GM18502 (cell line): ENCODE results near the gene ARL5C.
A peak's percentile ranks its signal among the peaks of the same experiment; 100 is the strongest.
"Not testable (repeated sequence)": the region's sequence is repeated elsewhere in the genome, so short reads cannot be mapped to it uniquely, and the experiment has no call there.

Experiments
- ATAC-seq: cut with Tn5 transposase; IDR thresholded peaks from one replicate; pipeline ENCODE4 v1.9.1; 2021; ENCODE audit warnings: mild to moderate bottlenecking; ENCODE audit not compliant: unreplicated experiment, poor library complexity

The ARL5C gene

GRCh38 chr17:39169518-39169917 lies 3.6 kb upstream of the ARL5C start:
- no peak for ATAC-seq

GRCh38 chr17:39169101-39169500 lies 3.1 kb upstream of the ARL5C start:
- no peak for ATAC-seq

- ATAC-seq, result not testable (repeated sequence)
Measured at GRCh38 chr17:39168503-39168902, 2.5 kb upstream of the ARL5C start.

GRCh38 chr17:39167476-39167875 lies 1.5 kb upstream of the ARL5C start:
- no peak for ATAC-seq

- no peak for ATAC-seq
Measured at GRCh38 chr17:39166437-39167335, 725 bp upstream of the ARL5C start.

- peak; percentile 22 for ATAC-seq
Measured at GRCh38 chr17:39165178-39165840, 652 bp downstream of the ARL5C start.

- peak; percentile 73 for ATAC-seq
Measured at GRCh38 chr17:39164675-39165143, 1.3 kb downstream of the ARL5C start.

GRCh38 chr17:39161962-39162361 lies 4.0 kb downstream of the ARL5C start:
- ATAC-seq, result no peak

GRCh38 chr17:39158623-39159022 lies 7.3 kb downstream of the ARL5C start:
- ATAC-seq, result no peak

GRCh38 chr17:39156491-39156890 lies 9.5 kb downstream of the ARL5C start:
- no peak for ATAC-seq

- no peak for ATAC-seq
Measured at GRCh38 chr17:39155654-39156053, 10.3 kb downstream of the ARL5C start.

- peak; percentile 54 for ATAC-seq
Measured at GRCh38 chr17:39153599-39154051, 12.3 kb downstream of the ARL5C start.

- no peak for ATAC-seq
Measured at GRCh38 chr17:39151943-39152818, 13.8 kb downstream of the ARL5C start.

GRCh38 chr17:39151150-39151942 lies 14.6 kb downstream of the ARL5C start, which contains the start of gene PLXDC1:
Gene PLXDC1, minus strand, starts transcription at chr17:39151637. Its CDS starts 200 bp downstream, at chr17:39151437.
- no peak for ATAC-seq

- no peak for ATAC-seq
Measured at GRCh38 chr17:39150795-39151149, 15.2 kb downstream of the ARL5C start.

GRCh38 chr17:39150104-39150634 lies 15.8 kb downstream of the ARL5C start:
- no peak for ATAC-seq

- ATAC-seq, result no peak
Measured at GRCh38 chr17:39147221-39148185, 18.5 kb downstream of the ARL5C start.

- ATAC-seq, result no peak
Measured at GRCh38 chr17:39146273-39146672, 19.7 kb downstream of the ARL5C start.
